ENCODE results near the gene SESN2.

SESN2 gene

DNA sequence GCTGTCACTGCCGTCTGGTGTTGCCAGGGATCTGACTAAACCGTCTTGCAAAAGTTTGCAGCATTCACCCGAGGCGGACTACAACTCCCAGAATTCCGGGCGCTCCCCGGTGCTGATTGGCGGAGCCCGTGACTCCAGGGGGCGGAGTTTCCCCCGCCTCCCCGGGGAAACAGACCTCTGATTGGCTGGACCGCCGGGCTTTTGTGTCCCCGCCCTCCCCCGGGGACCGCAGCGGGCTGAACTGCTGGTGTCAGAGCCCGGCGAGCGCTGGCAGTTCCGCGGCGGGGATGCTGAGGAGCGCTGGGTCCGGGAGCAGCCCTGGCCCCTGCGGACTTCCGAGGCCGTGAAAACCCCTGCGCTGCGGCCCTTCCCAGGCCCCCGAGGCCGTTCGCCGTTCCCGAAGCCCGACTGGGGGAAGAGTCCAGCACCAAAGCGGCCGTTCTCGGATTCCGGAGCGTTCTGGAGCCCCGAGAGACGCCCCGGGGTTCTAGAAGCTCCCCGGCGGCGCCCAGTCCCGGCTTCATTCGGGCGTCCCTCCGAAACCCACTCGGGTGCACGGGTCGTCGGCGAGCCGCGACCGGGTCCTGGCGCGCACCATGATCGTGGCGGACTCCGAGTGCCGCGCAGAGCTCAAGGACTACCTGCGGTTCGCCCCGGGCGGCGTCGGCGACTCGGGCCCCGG lies at the start of gene SESN2:
SESN2 (plus strand) TSS at position 267 of the 682 bp plus-strand sequence; CDS start at position 597, 330 bp downstream.
- peak; percentile 99 for DNase-seq (ENCODE audit: low read depth in 2 of 2)

DNA sequence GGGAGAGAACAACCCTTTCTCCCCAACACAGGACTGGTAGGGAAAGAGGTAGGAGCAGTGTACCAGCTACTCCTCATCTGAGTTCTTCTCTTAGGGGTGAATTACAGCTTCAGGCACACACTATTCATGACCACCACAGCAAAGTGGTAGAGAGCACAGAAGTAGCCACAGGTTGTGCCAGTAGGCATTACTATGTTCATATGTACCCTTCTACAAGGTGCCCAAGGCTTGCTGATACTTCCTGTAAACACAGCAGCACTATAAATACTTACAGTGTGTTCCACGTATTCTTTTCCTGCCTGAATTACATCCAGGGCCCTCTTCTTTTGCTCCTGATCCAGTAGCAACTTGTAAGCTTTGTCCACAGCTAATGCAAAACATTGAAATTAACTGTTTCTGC lies 49.6 kb upstream of the SESN2 start:
- DNase-seq (ENCODE audit: low read depth in 2 of 2): no peak

DNA sequence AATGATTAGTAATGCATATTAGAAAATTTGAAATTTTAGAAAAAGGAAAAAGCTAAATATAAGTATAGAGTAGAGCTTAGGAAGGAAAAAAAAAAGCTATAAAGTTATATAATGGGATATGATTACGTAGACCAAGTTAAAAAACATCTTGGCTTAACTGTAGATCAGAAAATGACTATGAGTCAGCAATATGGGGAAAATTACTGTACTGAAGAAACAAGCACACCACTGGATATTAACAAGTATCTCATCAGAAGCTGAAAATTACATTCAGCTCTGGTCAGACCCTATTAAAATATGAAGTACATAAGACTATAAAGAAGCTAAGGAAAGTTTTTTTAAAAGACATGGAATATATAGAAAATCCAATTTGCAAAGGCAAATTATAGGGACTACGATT lies 46.0 kb upstream of the SESN2 start:
- DNase-seq (ENCODE audit: low read depth in 2 of 2): no peak

- DNase-seq (ENCODE audit: low read depth in 2 of 2): no peak
Measured at GRCh38 chr1:28229089-28229488, 30.2 kb upstream of the SESN2 start.

DNA sequence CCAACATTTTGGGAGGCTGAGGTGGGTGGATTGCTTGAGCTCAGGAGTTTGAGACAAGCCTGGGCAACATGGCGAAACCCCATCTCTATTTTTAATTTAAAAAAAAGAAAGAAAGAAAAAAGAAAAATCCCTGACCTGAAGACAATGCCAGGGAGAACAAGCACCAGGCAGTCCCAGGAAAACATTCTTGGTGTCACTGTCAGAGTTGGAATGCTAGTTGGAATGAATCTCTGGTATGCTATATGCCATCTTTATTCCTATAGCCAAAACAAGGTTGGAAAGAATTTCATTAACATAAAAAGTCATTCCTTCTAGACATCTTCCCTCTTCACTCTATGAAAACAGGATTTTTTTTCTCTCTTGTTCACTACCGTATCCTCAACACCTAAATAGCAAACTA lies 29.3 kb upstream of the SESN2 start:
- DNase-seq (ENCODE audit: low read depth in 2 of 2): no peak

DNA sequence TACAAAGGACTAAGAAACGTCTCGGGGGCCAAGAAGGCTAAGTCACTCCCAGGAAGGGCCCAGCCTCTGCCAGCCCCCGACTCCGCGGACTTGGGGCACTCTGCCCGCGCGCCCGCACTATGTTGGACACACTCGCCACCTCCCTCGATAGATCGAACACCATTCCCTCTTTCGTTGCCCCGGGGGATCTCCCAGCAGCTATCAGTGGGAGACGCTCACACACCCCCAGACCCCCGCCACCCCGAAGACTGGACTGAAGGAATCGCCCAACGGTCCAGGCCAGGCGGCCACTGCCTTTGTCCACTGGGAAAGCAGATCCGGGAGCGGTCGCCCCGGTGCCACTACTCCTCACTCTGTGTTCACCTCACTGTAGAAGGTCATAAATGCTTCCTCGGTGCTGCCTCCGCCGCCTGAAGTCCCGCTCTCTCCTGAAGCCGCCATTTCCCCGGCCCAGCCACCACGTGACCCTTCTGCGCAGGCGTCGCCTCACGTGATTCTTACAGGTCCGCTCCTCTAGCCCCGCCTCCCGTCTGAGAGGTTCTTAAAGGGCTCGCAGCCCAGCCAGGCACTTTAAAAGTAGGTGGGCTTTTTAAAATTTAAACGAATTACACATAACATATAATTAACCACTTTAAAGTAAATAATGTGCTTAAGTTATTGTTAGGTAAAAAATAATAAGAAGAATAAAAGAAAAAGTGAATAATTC lies 26.6 kb upstream of the SESN2 start, which contains the start of gene DNAJC8:
DNAJC8 (minus strand) TSS at position 472 of the 706 bp plus-strand sequence; CDS start at position 441, 31 bp downstream.
- peak; percentile 87 to 94 for DNase-seq (ENCODE audit: low read depth in 2 of 2)

DNA sequence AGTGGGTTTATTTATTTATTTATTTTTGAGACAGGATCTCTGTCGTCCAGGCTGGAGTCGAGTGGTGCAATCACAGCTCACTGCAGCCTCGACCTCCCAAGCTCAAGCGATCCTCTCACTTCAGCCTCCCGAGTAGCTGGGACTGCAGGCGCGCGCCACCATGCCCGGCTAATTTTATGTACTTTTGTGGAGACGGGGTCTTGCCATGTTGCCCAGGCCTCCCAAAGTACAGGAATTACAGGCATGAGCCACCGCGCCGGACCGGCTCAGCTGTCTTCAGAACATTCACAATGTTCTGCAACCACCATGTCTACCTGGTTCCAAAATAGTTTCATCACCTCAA lies 26.1 kb upstream of the SESN2 start:
- DNase-seq (ENCODE audit: low read depth in 2 of 2): no peak

DNA sequence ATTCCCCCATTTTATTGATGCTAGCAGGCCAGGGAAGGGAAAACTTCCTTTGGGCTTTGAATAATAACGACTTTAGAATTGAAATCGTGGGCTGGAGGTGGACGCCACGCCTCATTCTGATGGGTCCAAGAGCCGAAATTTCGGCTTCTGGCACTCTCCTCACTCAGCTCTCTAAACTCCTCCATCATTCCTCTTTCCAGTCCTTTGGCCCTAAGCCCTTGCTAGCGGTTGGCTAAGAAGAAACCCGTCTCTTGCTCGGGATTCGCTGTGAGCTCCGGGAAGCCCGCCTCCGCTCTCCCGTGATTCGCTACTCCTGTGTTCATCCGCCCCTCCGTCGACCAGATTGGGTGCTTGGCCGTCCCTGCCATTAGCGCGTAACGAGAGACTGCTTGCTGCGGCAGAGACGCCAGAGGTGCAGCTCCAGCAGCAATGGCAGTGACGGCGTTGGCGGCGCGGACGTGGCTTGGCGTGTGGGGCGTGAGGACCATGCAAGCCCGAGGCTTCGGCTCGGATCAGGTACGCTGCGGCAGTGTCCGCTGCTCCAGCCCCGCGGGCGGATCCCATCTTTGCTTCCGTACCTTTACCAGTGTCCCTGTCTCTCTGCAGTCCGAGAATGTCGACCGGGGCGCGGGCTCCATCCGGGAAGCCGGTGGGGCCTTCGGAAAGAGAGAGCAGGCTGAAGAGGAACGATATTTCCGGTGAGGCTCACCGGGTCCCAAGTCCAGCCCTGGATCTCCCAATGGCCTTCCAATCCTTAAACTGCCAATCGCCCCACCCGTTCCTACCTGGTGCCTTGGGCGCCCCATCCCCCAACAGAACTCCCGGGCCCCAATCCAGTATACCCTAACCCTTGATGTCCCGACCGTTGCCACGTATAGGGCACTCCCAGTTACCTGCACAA lies 23.3 kb upstream of the SESN2 start, which contains the start of gene ATP5IF1:
ATP5IF1 (plus strand) TSS at position 370 of the 901 bp plus-strand sequence; CDS start at position 430, 60 bp downstream.
- peak; percentile 83 to 90 for DNase-seq (ENCODE audit: low read depth in 2 of 2)

DNA sequence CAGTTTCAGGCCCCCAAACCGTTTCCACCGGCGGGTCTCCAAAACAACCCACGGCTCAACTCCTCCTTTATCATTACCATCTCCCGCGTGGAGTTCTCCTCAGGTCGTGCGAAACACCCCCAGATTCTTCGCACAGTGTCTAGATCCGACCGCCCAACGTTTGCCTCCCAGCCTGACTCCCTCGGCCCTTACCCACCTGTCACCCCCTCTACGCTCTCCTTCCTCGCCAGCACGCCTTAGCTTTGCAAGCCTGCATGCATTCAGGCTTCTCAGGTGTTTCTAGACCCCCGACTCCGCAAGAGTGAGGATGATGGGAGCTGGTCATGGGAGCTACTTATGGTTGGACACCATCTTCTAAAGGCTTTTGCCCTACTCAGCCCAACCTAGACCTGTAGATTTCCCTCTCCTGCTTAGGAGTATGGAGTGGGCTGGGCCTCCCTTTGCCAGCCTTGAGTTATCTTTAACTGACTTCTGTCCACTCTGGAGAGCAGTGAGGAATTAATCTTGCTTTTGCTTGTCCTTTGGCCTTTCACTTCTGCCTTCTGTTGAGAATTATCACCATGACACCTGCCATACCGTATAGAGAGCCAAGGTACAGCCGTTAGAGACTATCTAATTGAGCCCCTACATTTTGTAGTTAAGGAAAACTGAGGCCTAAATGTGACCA lies 22.5 kb upstream of the SESN2 start:
- DNase-seq (ENCODE audit: low read depth in 2 of 2): no peak

DNA sequence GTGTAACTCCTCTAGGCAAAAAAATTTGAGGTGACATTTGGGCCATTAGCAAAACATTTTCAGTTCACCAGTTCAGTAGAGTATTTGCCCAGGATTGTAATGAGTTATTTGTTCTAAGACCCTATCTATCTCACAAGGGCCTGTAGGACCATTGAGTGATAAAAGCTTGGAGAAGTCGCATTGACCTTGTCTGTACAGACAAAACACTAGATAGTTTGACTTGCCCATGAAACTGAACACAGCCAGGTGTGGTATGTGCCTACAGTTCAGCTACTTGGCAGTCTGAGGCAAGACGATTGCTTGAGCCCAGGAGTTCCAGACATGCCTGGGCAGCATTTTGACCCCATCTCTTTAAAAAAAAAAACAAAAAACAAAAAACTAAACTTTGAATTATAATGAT lies 20.3 kb upstream of the SESN2 start:
- no peak for DNase-seq (ENCODE audit: low read depth in 2 of 2)

DNA sequence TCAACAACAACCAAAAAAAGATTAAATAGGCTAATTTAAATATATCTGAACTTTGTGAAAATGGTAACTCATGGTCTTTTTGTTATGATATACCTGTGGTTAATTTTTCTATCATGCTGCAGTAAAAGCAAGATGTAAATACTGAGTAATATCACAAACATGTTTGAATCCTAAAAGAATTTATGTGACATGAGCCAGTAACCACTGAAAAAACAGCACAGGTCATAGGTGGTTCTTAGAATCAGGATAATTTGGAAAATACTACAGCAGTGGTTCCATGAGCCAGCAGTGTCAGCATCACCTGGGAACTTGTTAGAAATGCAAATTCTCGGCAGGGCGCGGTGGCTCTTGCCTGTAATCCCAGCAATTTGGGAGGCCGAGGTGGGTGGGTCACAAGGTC lies 19.3 kb upstream of the SESN2 start:
- DNase-seq (ENCODE audit: low read depth in 2 of 2): no peak

DNA sequence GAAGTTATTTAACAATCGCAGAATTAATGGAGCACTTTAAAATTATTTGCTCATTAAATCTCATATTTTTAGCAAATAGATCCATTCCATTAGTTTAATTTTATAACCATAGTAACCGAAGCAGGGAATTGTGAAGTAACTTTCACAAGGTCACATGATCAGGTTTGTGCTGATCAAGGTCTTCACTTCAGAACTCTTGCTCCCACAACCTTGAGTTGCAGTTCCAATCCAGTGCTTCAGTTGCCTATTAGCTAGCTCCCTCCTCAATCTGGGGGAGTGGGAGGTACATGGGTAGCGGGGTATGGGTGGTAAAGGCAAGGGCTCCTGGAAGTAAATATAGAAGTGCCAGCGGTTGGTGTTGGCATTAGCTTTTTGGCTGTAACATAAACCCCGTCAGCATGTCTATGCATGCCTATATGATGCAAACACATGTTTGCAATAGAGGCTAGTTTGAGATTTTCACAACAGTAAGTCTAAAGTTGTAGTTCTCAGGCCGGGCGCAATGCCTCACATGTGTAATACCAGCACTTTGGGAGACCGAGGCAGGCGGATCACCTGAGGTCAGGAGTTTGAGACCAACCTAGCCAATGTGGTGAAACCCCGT lies 17.6 kb upstream of the SESN2 start:
- DNase-seq (ENCODE audit: low read depth in 2 of 2): no peak

DNA sequence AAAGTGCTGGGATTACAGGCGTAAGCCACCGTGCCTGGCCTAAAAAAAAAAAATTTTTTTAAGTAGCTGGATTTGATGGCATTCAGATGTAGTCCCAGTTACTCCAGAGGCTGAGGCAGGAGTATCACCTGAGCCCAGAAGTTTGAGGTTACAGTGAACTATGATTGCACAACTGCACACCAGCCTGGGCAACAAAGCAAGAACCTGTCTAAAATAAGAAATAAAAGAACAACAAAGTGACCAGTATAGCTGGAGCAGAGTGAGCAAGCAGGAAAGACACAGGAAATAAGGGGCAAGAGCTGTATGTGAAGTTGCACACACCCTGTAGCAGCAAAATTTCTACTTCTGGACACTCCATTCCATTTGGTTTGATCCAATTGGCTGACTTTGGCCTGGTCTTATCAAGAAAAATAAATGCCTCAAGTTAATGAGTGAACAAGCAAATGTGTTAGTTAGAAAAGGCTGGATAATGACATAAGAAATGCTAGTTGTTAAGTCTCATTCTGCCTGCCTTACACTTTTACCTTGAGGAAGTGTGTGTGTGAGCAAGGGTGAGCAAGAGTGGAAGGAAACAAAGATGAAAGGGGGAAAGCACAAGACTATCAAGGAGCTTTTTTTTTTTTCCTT lies 15.5 kb upstream of the SESN2 start:
- DNase-seq (ENCODE audit: low read depth in 2 of 2): no peak

DNA sequence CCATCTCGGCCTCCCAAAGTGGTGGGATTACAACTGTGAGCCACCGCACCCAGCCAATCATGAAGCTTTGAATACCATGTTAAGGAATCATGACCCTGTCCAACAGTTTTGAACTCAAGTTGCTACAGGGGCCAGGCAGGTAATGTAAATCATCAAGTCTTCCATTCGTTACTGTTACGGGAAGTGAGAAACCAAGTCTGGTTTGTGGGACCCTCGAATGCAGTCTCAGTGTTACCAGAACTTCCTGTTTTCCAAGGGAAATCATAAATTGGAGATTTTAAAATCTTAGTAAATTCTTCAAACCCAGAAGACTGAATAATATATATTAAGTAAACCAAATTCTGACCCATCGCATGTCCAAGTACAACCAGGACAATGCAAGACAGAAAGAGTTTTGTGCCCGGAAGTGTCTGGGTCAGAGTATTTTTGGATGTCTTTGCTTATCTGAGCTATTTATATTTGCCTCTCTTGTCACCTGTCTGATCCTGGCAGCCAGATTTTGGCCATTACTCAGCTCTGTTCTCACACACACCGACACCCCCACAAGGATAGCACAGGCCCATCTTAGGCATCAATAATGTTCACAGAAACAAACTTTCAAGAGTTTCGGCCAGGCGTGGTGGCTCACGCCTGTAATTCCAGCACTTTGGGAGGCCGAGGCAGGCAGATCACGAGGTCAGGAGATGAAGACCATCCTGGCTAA lies 14.6 kb upstream of the SESN2 start:
- DNase-seq (ENCODE audit: low read depth in 2 of 2): no peak

- no peak for DNase-seq (ENCODE audit: low read depth in 2 of 2)
Measured at GRCh38 chr1:28246427-28246832, 12.9 kb upstream of the SESN2 start.

GRCh38 chr1:28247612-28248272 lies 11.6 kb upstream of the SESN2 start:
- no peak for DNase-seq (ENCODE audit: low read depth in 2 of 2)

DNA sequence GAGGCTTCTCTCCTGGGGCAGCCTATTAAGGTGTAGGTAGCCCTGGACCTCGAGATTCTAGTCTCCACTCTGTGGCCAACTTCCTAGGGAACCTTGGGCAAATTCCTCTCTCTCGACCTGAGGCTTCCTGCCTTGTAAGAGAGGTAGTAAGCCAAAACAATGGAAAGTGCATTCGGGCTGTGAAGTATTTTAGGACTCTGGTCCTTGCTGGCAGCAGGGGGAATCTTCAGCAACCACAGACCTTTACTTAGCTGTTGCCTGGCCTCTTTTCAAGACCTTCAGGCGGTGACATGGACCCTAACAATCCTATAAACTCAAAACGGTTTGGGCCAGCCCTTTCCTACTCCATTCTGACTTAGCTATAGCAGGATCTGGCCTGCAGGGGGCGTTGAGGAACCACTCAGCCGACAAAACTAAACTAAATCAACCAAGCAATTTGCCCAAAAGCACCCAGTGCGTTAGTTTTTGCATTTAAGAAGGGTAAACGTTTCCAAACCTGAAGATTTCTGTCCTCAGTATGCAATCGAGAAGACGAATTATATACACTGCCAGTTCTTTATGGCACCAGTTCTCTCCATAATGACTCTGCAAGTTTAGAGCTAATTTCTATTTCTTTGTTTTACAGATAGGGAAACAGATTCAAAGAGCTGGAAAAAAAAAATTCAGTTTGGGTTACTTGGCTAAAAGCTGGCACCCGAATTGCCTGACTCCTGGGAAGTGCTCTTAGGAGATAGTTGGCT lies 10.9 kb upstream of the SESN2 start:
- peak; percentile 52 to 57 for DNase-seq (ENCODE audit: low read depth in 2 of 2)

- DNase-seq (ENCODE audit: low read depth in 2 of 2): no peak
Measured at GRCh38 chr1:28249013-28249865, 10.1 kb upstream of the SESN2 start.
